ENCODE results near the gene OLA1. TPM values are rescaled to one million over a fixed set of nuclear protein-coding genes. Genes with fewer than 3 reads are reported as not detected.

OLA1 gene
- total RNA-seq, 1 experiment from 2014 or later, result 134 TPM

GRCh38 chr2:174040417-174040701 is 208.0 kb downstream of the OLA1 start:
- Histone ChIP-seq H3K79me2 (ENCODE audit: low read length) (no peaks in the 10 kb centered on the region), H3K4me3 (ENCODE audit: low read length) (no peak overlapping the region), H3K27ac (ENCODE audit: low read length) (no peak overlapping the region), H3K4me1 (ENCODE audit: low read length) (peaks cover 9% of the 10 kb centered on the region), H3K27me3 (ENCODE audit: low read length) (no peaks in the 10 kb centered on the region), H2AFZ (ENCODE audit: low read length) (no peak overlapping the region), H3K4me2 (ENCODE audit: low read depth, low read length, poor library complexity, severe bottlenecking) (no peak overlapping the region), H4K20me1 (ENCODE audit: insufficient read depth, low read depth, low read length) (no peaks in the 10 kb centered on the region), H3K9me2 (replicated peaks; ENCODE audit: insufficient read depth, low read length) (no peaks in the 10 kb centered on the region), H3K9ac (ENCODE audit: low read length) (no peak overlapping the region), H3K9me3 (ENCODE audit: low read length) (no peaks in the 10 kb centered on the region), H3K36me3 (ENCODE audit: insufficient read depth, low read length) (no peaks in the 10 kb centered on the region)
- DNase-seq, result no peak

- no peaks in the 10 kb centered on the region for H3K79me2 ChIP-seq (ENCODE audit: low read length)
- H3K9me3 ChIP-seq (ENCODE audit: low read length), result no peaks in the 10 kb centered on the region
- peak overlapping the region; percentile 8; the same call in 1 of the 2 replicates for H3K4me3 ChIP-seq (ENCODE audit: low read length)
- H2AFZ ChIP-seq (ENCODE audit: low read length), result peak overlapping the region; percentile 95
- peak overlapping the region; percentile 33 for H3K4me2 ChIP-seq (ENCODE audit: low read depth, low read length, poor library complexity, severe bottlenecking)
- no peaks in the 10 kb centered on the region for H3K9me2 ChIP-seq (replicated peaks; ENCODE audit: insufficient read depth, low read length)
- H3K27ac ChIP-seq (ENCODE audit: low read length), result no peak overlapping the region
- peaks cover 9% of the 10 kb centered on the region for H3K4me1 ChIP-seq (ENCODE audit: low read length)
- no peaks in the 10 kb centered on the region for H3K36me3 ChIP-seq (ENCODE audit: insufficient read depth, low read length)
- no peaks in the 10 kb centered on the region for H3K27me3 ChIP-seq (ENCODE audit: low read length)
- H4K20me1 ChIP-seq (ENCODE audit: insufficient read depth, low read depth, low read length), result no peaks in the 10 kb centered on the region
- H3K9ac ChIP-seq (ENCODE audit: low read length), result peak overlapping the region; percentile 35
- peak; percentile 96 for DNase-seq
Measured at GRCh38 chr2:174039551-174040416, 208.5 kb downstream of the OLA1 start.

GRCh38 chr2:174038462-174038861 is 209.9 kb downstream of the OLA1 start:
- peak overlapping the region; percentile 58; the same call in 1 of the 2 replicates for H2AFZ ChIP-seq (ENCODE audit: low read length)
- H3K36me3 ChIP-seq (ENCODE audit: insufficient read depth, low read length), result no peaks in the 10 kb centered on the region
- no peaks in the 10 kb centered on the region for H3K27me3 ChIP-seq (ENCODE audit: low read length)
- no peak overlapping the region for H3K27ac ChIP-seq (ENCODE audit: low read length)
- no peak for DNase-seq
- H3K9me3 ChIP-seq (ENCODE audit: low read length), result no peaks in the 10 kb centered on the region
- H4K20me1 ChIP-seq (ENCODE audit: insufficient read depth, low read depth, low read length), result no peaks in the 10 kb centered on the region
- H3K4me2 ChIP-seq (ENCODE audit: low read depth, low read length, poor library complexity, severe bottlenecking), result no peak overlapping the region
- no peak overlapping the region for H3K9ac ChIP-seq (ENCODE audit: low read length)
- no peak overlapping the region for H3K4me3 ChIP-seq (ENCODE audit: low read length)
- no peaks in the 10 kb centered on the region for H3K79me2 ChIP-seq (ENCODE audit: low read length)
- H3K9me2 ChIP-seq (replicated peaks; ENCODE audit: insufficient read depth, low read length), result no peaks in the 10 kb centered on the region
- peaks cover 9% of the 10 kb centered on the region for H3K4me1 ChIP-seq (ENCODE audit: low read length)

GRCh38 chr2:174036825-174037224 is 211.5 kb downstream of the OLA1 start:
- H2AFZ ChIP-seq (ENCODE audit: low read length), result no peak overlapping the region

GRCh38 chr2:174035981-174036742 is 212.2 kb downstream of the OLA1 start:
- peaks cover 9% of the 10 kb centered on the region for H3K4me1 ChIP-seq (ENCODE audit: low read length)
- no peaks in the 10 kb centered on the region for H3K9me3 ChIP-seq (ENCODE audit: low read length)
- no peak overlapping the region for H2AFZ ChIP-seq (ENCODE audit: low read length)
- H3K4me3 ChIP-seq (ENCODE audit: low read length), result no peak overlapping the region
- H3K27ac ChIP-seq (ENCODE audit: low read length), result no peak overlapping the region
- no peak overlapping the region for H3K9ac ChIP-seq (ENCODE audit: low read length)
- H3K27me3 ChIP-seq (ENCODE audit: low read length), result no peaks in the 10 kb centered on the region
- DNase-seq, result no peak
- H3K9me2 ChIP-seq (replicated peaks; ENCODE audit: insufficient read depth, low read length), result no peaks in the 10 kb centered on the region
- no peaks in the 10 kb centered on the region for H3K36me3 ChIP-seq (ENCODE audit: insufficient read depth, low read length)
- H4K20me1 ChIP-seq (ENCODE audit: insufficient read depth, low read depth, low read length), result no peaks in the 10 kb centered on the region
- H3K4me2 ChIP-seq (ENCODE audit: low read depth, low read length, poor library complexity, severe bottlenecking), result no peak overlapping the region
- H3K79me2 ChIP-seq (ENCODE audit: low read length), result no peaks in the 10 kb centered on the region

More at GRCh38 chr2:174036825-174037224, 211.5 kb downstream of the OLA1 start:
- no peak for DNase-seq
- Histone ChIP-seq H3K4me2 (ENCODE audit: low read depth, low read length, poor library complexity, severe bottlenecking) (no peak overlapping the region), H3K36me3 (ENCODE audit: insufficient read depth, low read length) (no peaks in the 10 kb centered on the region), H3K9me3 (ENCODE audit: low read length) (no peaks in the 10 kb centered on the region), H3K27ac (ENCODE audit: low read length) (no peak overlapping the region), H3K79me2 (ENCODE audit: low read length) (no peaks in the 10 kb centered on the region), H3K9ac (ENCODE audit: low read length) (no peak overlapping the region), H3K27me3 (ENCODE audit: low read length) (no peaks in the 10 kb centered on the region), H3K4me1 (ENCODE audit: low read length) (peaks cover 9% of the 10 kb centered on the region), H4K20me1 (ENCODE audit: insufficient read depth, low read depth, low read length) (no peaks in the 10 kb centered on the region), H3K4me3 (ENCODE audit: low read length) (no peak overlapping the region), H3K9me2 (replicated peaks; ENCODE audit: insufficient read depth, low read length) (no peaks in the 10 kb centered on the region)

- no peak overlapping the region for H3K27ac ChIP-seq (ENCODE audit: low read length)
- no peak overlapping the region for H3K4me3 ChIP-seq (ENCODE audit: low read length)
- no peaks in the 10 kb centered on the region for H3K79me2 ChIP-seq (ENCODE audit: low read length)
- no peak overlapping the region for H3K4me2 ChIP-seq (ENCODE audit: low read depth, low read length, poor library complexity, severe bottlenecking)
- no peak for DNase-seq
- no peak overlapping the region for H2AFZ ChIP-seq (ENCODE audit: low read length)
- no peak overlapping the region for H3K9ac ChIP-seq (ENCODE audit: low read length)
- no peaks in the 10 kb centered on the region for H3K27me3 ChIP-seq (ENCODE audit: low read length)
- no peaks in the 10 kb centered on the region for H3K9me3 ChIP-seq (ENCODE audit: low read length)
- H3K9me2 ChIP-seq (replicated peaks; ENCODE audit: insufficient read depth, low read length), result no peaks in the 10 kb centered on the region
- H3K36me3 ChIP-seq (ENCODE audit: insufficient read depth, low read length), result no peaks in the 10 kb centered on the region
- no peaks in the 10 kb centered on the region for H4K20me1 ChIP-seq (ENCODE audit: insufficient read depth, low read depth, low read length)
- H3K4me1 ChIP-seq (ENCODE audit: low read length), result peaks cover 9% of the 10 kb centered on the region
Measured at GRCh38 chr2:174035117-174035635, 213.2 kb downstream of the OLA1 start.

- Histone ChIP-seq H3K4me2 (ENCODE audit: low read depth, low read length, poor library complexity, severe bottlenecking) (no peak overlapping the region), H3K36me3 (ENCODE audit: insufficient read depth, low read length) (no peaks in the 10 kb centered on the region), H3K4me3 (ENCODE audit: low read length) (no peak overlapping the region), H3K79me2 (ENCODE audit: low read length) (no peaks in the 10 kb centered on the region), H4K20me1 (ENCODE audit: insufficient read depth, low read depth, low read length) (no peaks in the 10 kb centered on the region), H3K27me3 (ENCODE audit: low read length) (no peaks in the 10 kb centered on the region), H3K9me3 (ENCODE audit: low read length) (no peaks in the 10 kb centered on the region), H3K4me1 (ENCODE audit: low read length) (peaks cover 4% of the 10 kb centered on the region; the same call in 1 of the 2 replicates), H3K9me2 (replicated peaks; ENCODE audit: insufficient read depth, low read length) (no peaks in the 10 kb centered on the region), H2AFZ (ENCODE audit: low read length) (no peak overlapping the region), H3K27ac (ENCODE audit: low read length) (no peak overlapping the region), H3K9ac (ENCODE audit: low read length) (no peak overlapping the region)
- DNase-seq, result no peak
Measured at GRCh38 chr2:174033163-174033550, 215.2 kb downstream of the OLA1 start.

- no peak overlapping the region for H3K4me2 ChIP-seq (ENCODE audit: low read depth, low read length, poor library complexity, severe bottlenecking)
- no peak overlapping the region for H3K9ac ChIP-seq (ENCODE audit: low read length)
- H2AFZ ChIP-seq (ENCODE audit: low read length), result no peak overlapping the region
- H3K27me3 ChIP-seq (ENCODE audit: low read length), result no peaks in the 10 kb centered on the region
- no peak overlapping the region for H3K27ac ChIP-seq (ENCODE audit: low read length)
- no peak for DNase-seq
- H3K9me3 ChIP-seq (ENCODE audit: low read length), result no peaks in the 10 kb centered on the region
- no peaks in the 10 kb centered on the region for H4K20me1 ChIP-seq (ENCODE audit: insufficient read depth, low read depth, low read length)
- no peaks in the 10 kb centered on the region for H3K36me3 ChIP-seq (ENCODE audit: insufficient read depth, low read length)
- H3K79me2 ChIP-seq (ENCODE audit: low read length), result no peaks in the 10 kb centered on the region
- H3K4me3 ChIP-seq (ENCODE audit: low read length), result no peak overlapping the region
- H3K4me1 ChIP-seq (ENCODE audit: low read length), result peaks cover 4% of the 10 kb centered on the region; the same call in 1 of the 2 replicates
- no peaks in the 10 kb centered on the region for H3K9me2 ChIP-seq (replicated peaks; ENCODE audit: insufficient read depth, low read length)
Measured at GRCh38 chr2:174031226-174031625, 217.1 kb downstream of the OLA1 start.

All from Karpas-422 (cell line).